CD4-positive, alpha-beta T cell (primary cell): ENCODE results near the gene PTPRN2. TPM values are rescaled to one million over a fixed set of nuclear protein-coding genes. Genes with fewer than 3 reads are reported as not detected.

Experiments used
- ATAC-seq: fragments of 200-7000 bp; cut with Tn5 transposase; one replicate; pipeline ENCODE4 v1.10.0; 2022; ENCODE audit warnings: mild to moderate bottlenecking; ENCODE audit not compliant: poor library complexity
- CTCF ChIA-PET: fragments of 350-600 bp; sonication (Branson Sonifier 250); formaldehyde crosslinking; loops from one replicate; lab custom pipeline; 2021; ENCODE audit warnings: antibody characterized with exemption, inconsistent platforms; lab: Charles Lee
- POLR2A ChIA-PET: fragments of 350-600 bp; sonication (Branson Sonifier 250); formaldehyde crosslinking; loops from one replicate; lab custom pipeline; 2021; ENCODE audit warnings: antibody characterized with exemption, inconsistent platforms; lab: Charles Lee
- DNase-seq, 14 experiments: peaks; one replicate each; pipeline ENCODE4 v3.0.0-alpha.2; 2013 to 2020; ENCODE audit warnings: mixed read lengths in 2 of 14
- H3K27ac ChIP-seq, 2 donors: one replicate each; pipeline versions ENCODE4 v1.5.1 to v1.7.0; 2013; ENCODE audit warnings: low read length in 2 of 2, low read depth in 1 of 2, mild to moderate bottlenecking in 1 of 2
- H3K27me3 ChIP-seq, 2 experiments: 1 replicate in 1 of 2; 2 replicates in 1 of 2; pipeline versions ENCODE4 v1.6.1 to v1.7.0; 2013; ENCODE audit warnings: low read length in 2 of 2, control low read depth in 1 of 2, mild to moderate bottlenecking in 1 of 2, moderate library complexity in 1 of 2; ENCODE audit not compliant: insufficient read depth in 2 of 2, control insufficient read depth in 1 of 2
- H3K36me3 ChIP-seq: one replicate; pipeline ENCODE4 v1.6.1; 2013; ENCODE audit warnings: low read length, control low read depth; ENCODE audit not compliant: insufficient read depth
- H3K4me1 ChIP-seq: one replicate; pipeline ENCODE4 v1.6.1; 2013; ENCODE audit warnings: low read length, control low read depth; ENCODE audit not compliant: insufficient read depth
- H3K4me3 ChIP-seq: one replicate; pipeline ENCODE4 v1.5.1; 2013; ENCODE audit warnings: mild to moderate bottlenecking, low read length, moderate library complexity
- H3K9me3 ChIP-seq, 2 experiments: 1 replicate in 1 of 2; 2 replicates in 1 of 2; pipeline versions ENCODE4 v1.6.1 to v1.7.0; 2013; ENCODE audit warnings: low read length in 2 of 2, mild to moderate bottlenecking in 2 of 2, control low read depth in 1 of 2, moderate library complexity in 1 of 2; ENCODE audit not compliant: control insufficient read depth in 1 of 2, insufficient read depth in 1 of 2
- H3K27ac Mint-ChIP-seq: one replicate; pipeline ENCODE4 v1.8.0; 2020; ENCODE audit warnings: mixed read lengths
- H3K27me3 Mint-ChIP-seq: one replicate; pipeline ENCODE4 v1.8.0; 2021; ENCODE audit warnings: mixed read lengths
- H3K36me3 Mint-ChIP-seq: one replicate; pipeline ENCODE4 v1.8.0; 2021; ENCODE audit warnings: low read depth, mixed read lengths
- H3K4me1 Mint-ChIP-seq: one replicate; pipeline ENCODE4 v1.8.0; 2021; ENCODE audit warnings: low read depth, mixed read lengths
- H3K4me3 Mint-ChIP-seq: one replicate; pipeline ENCODE4 v1.8.0; 2020; ENCODE audit warnings: mild to moderate bottlenecking, mixed read lengths
- H3K9me3 Mint-ChIP-seq: one replicate; pipeline ENCODE4 v1.8.0; 2020; ENCODE audit warnings: mixed read lengths
- CTCF ChIP-seq: fragments of 200-600 bp; IDR thresholded peaks from one replicate; pipeline ENCODE4 v1.8.0; 2022; ENCODE audit warnings: antibody characterized with exemption, mild to moderate bottlenecking
- intact Hi-C, 2 experiments: fragments of 100-400 bp; cut with DNase I in 1 of 2; cut with micrococcal nuclease in 1 of 2; formaldehyde crosslinking; loops; one replicate each; pipeline versions ENCODE4 v1.15.1 to v1.9.0; 2023 to 2025; cut with DNase I, micrococcal nuclease
- total RNA-seq, 174 experiments: library from RNA in 2 of 174; stranded (reverse) in 2 of 174; gene quantifications; one replicate each; pipeline ENCODE4 v1.2.3 and lab custom pipeline; 2021 to 2026

PTPRN2 gene
- total RNA-seq, 2 experiments from 2014 or later = 0.34 to 0.44 TPM

GRCh38 chr7:157664034-157664433 is 923.6 kb downstream of the PTPRN2 start:
- no peak for DNase-seq
- Histone ChIP-seq H3K27ac (no peak overlapping the region), H3K4me3 (no peak overlapping the region), H3K9me3 (peaks cover 0 to 30% of the 10 kb centered on the region in 2 experiments), H3K4me1 (peaks cover 14% of the 10 kb centered on the region), H3K27me3 (no peaks in the 10 kb centered on the region), H3K36me3 (no peaks in the 10 kb centered on the region)
- peaks cover 22% of the 10 kb centered on the region for H3K4me1 Mint-ChIP-seq
- no peaks in the 10 kb centered on the region for H3K36me3 Mint-ChIP-seq
- ATAC-seq = no peak
- no peaks in the 10 kb centered on the region for H3K27me3 Mint-ChIP-seq
- H3K4me3 Mint-ChIP-seq = no peak overlapping the region
- intact Hi-C loops = no loop called here
- no peak for TF ChIP-seq CTCF
- ChIA-PET POLR2A (no interaction called here), CTCF (no interaction called here)
- H3K27ac Mint-ChIP-seq = no peak overlapping the region
- H3K9me3 Mint-ChIP-seq = no peaks in the 10 kb centered on the region

- H3K9me3 ChIP-seq = peaks cover 0 to 27% of the 10 kb centered on the region in 2 experiments
- ChIA-PET POLR2A (no interaction called here), CTCF (no interaction called here)
- Mint-ChIP-seq H3K27me3 (no peaks in the 10 kb centered on the region), H3K4me1 (peaks cover 14% of the 10 kb centered on the region), H3K4me3 (no peak overlapping the region), H3K36me3 (no peaks in the 10 kb centered on the region), H3K9me3 (no peaks in the 10 kb centered on the region), H3K27ac (no peak overlapping the region)
- H3K27me3 ChIP-seq = no peaks in the 10 kb centered on the region
- no peak overlapping the region for H3K27ac ChIP-seq
- DNase-seq (no peak), ATAC-seq (no peak)
- peaks cover 9% of the 10 kb centered on the region for H3K4me1 ChIP-seq
- no peaks in the 10 kb centered on the region for H3K36me3 ChIP-seq
- TF ChIP-seq CTCF = no peak
- H3K4me3 ChIP-seq = no peak overlapping the region
- intact Hi-C loops = no loop called here
Measured at GRCh38 chr7:157662981-157663716, 924.5 kb downstream of the PTPRN2 start.

DNA sequence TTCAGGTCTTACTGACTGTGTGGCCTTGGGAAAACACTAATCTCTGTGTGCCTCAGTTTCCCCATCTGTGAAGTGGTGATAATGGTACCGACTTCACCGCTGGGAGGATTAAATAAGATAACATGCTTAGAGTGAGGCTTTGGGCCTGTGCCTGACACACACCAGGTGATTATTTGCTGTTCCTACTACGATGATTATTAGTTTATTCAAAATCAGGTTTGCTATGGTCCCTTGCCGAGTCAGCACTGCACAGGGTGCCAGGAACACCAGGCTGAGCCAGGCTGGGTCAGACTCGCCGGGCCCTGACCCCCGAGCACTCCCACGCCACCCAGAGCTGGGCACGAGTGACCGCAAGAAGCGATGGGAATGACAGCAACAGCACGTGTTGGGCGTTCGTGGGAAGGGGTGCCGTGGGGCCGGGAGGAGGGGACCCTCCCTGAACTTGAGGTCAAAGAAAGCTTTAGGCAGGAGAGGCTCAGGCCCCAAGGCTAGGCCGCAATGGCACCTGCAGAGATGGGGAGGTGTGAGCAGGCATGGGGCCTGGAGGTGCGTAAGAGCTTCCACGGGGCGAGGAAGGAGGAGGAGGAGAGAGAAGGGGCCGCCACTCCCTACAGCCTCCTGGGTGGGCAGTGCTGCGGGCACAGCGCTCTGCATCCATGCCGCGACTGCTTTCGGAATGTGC is 925.4 kb downstream of the PTPRN2 start:
- Histone ChIP-seq H3K4me3 (no peak overlapping the region), H3K27ac (no peak overlapping the region), H3K4me1 (peaks cover 8% of the 10 kb centered on the region), H3K36me3 (no peaks in the 10 kb centered on the region), H3K9me3 (peaks cover 0 to 21% of the 10 kb centered on the region in 2 experiments), H3K27me3 (no peaks in the 10 kb centered on the region)
- Mint-ChIP-seq H3K4me1 (peaks cover 11% of the 10 kb centered on the region), H3K36me3 (no peaks in the 10 kb centered on the region), H3K9me3 (no peaks in the 10 kb centered on the region), H3K4me3 (no peak overlapping the region), H3K27ac (no peak overlapping the region), H3K27me3 (no peaks in the 10 kb centered on the region)
- DNase-seq (no peak), ATAC-seq (no peak)
- CTCF ChIA-PET = no interaction called here
- POLR2A ChIA-PET = no interaction called here
- TF ChIP-seq CTCF = no peak
- intact Hi-C loops = no loop called here
